Measurements from ENCODE around the gene HAO1.

GRCh38 chr20:7985916-7986315, 45.7 kb upstream of the HAO1 start:
- no peak for TF ChIP-seq EZH2phosphoT487 (IDR thresholded peaks at IDR 0.05; ENCODE audit: insufficient read depth, low read depth)
- no peak for TF ChIP-seq EZH2 (IDR thresholded peaks at IDR 0.05; ENCODE audit: insufficient read depth, poor library complexity, severe bottlenecking)
